ENCODE results near the gene HACE1.

HACE1 gene

DNA sequence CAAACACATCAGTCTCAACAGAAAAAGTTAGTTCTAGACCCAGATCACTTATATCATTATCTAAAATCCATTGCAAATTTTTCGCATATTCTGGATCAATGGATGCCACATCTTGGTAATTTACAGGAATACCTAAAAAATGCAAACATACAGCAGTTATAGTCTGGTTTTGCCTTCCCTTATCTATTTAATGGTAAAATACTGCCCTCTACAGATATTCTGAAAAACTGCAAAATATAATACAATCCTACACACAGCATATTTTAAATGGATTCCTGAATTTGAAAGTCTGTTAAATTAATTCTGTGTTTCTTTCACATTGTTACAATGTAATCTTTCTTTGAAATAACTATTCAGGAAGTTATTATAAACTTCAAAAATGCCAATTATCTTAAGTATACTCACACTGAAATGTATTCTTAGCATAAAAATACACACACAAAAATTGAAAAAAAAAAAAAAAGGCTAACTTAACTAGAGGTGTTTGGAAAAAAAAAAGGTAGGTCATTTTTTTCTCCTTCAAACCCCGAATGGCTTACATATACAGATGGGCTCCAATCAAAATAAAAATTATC is 88.4 kb downstream of the HACE1 start:
- TF ChIP-seq, protein P1, sequence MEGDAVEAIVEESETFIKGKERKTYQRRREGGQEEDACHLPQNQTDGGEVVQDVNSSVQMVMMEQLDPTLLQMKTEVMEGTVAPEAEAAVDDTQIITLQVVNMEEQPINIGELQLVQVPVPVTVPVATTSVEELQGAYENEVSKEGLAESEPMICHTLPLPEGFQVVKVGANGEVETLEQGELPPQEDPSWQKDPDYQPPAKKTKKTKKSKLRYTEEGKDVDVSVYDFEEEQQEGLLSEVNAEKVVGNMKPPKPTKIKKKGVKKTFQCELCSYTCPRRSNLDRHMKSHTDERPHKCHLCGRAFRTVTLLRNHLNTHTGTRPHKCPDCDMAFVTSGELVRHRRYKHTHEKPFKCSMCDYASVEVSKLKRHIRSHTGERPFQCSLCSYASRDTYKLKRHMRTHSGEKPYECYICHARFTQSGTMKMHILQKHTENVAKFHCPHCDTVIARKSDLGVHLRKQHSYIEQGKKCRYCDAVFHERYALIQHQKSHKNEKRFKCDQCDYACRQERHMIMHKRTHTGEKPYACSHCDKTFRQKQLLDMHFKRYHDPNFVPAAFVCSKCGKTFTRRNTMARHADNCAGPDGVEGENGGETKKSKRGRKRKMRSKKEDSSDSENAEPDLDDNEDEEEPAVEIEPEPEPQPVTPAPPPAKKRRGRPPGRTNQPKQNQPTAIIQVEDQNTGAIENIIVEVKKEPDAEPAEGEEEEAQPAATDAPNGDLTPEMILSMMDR (IDR thresholded peaks at IDR 0.05): peak; percentile 66

DNA sequence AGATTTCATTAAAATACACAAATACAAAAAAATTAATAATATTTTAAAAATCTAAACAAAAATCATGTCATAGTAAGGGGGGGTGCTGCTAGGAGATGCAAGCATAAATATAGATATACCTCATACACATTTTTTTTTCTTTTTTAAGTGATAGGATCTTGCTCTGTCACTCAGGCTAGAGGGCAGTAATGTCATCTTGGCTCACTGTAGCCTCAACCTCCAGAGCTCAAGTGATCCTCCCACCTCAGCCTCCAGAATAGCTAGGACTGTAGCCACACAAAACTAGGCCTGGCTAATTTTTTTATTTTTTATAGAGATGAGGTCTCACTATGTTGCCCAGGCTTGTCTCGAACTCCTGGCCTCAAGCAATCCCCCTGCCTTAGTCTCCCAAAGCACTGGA is 90.8 kb downstream of the HACE1 start:
- TF ChIP-seq, protein P1 (IDR thresholded peaks at IDR 0.05): no peak

DNA sequence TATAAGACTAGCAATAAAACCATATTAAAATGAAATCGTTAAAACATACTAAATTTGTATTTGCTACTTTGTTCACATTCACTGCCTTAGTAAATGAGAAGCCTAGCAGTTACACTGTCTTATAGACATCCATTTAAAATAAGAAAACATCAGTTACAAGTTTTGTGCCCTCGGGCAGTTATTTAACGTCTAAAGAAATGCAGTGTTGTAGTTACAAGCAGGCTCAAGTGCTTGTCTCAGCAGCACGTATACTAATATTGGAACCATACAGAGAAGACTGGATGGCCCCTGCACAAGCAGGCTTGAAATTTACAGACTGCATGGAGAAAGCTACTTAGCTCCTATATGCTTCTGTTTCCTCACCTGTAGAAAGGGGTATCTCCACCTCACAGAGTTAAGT is 93.1 kb downstream of the HACE1 start:
- TF ChIP-seq, protein P1 (IDR thresholded peaks at IDR 0.05): no peak

DNA sequence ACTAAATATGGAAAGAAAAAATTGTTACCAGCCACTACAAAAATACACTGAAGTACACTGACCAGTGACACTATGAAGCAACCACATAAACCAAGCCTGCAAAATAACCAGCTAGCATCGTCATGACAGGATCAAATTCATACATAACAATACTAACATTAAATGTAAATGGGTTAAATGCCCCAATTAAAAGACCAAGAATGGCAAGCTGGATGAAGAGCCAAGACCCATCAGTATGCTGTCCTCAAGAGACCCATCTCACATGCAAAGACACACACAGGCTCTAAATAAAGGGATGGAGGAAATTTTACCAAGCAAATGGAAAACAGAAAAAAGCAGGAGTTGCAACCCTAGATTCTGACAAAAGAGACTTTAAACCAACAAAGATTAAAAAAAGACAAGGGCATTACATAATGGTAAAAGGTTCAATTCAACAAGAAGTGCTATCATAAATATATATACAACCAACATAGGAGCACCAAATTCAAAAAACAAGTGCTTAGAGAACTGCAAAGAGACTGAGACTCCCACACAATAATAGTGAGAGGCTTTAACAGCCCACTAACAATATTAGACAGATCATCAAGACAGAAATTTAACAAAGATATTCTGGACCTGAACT is 104.8 kb downstream of the HACE1 start:
- TF ChIP-seq, protein P1 (IDR thresholded peaks at IDR 0.05): no peak

DNA sequence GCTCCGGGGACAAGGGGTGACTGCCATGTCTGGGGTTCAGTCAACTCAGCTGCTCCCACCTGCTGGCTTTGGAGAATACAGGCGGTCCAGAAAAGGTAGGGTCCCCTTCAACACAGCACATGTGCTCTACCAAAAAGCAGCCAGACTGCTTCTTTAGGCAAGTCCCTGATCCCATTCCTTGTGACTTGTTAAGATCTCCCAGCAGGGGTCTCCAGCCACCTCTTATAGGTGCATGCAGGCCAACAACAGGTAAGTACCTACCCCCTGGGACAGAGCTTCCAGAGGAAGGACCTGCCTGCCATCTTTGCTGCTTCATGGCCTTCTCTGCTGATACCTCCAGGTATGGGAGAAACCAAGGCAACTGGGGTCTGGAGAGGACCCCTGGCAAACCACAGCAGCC is 106.5 kb downstream of the HACE1 start:
- TF ChIP-seq, protein P1 (IDR thresholded peaks at IDR 0.05): no peak

DNA sequence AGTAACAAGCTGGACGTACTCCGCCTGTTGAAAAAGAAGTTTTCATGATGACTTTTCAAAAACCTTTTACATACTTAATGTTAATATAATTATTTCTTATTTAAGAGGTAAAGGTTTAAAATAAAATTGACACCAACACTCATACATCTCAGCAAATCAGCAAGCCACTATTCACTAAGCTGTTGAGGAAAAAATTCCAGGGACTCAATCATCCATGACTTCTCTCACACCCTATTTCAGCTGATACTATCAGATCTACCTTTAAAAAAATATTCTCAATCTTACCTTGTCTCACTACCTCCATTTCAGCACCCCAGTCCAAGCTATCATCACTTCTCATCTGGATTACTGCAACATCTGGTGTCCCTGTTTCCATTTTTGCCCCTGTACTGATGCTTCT is 109.3 kb downstream of the HACE1 start:
- TF ChIP-seq, protein P1 (IDR thresholded peaks at IDR 0.05): no peak

DNA sequence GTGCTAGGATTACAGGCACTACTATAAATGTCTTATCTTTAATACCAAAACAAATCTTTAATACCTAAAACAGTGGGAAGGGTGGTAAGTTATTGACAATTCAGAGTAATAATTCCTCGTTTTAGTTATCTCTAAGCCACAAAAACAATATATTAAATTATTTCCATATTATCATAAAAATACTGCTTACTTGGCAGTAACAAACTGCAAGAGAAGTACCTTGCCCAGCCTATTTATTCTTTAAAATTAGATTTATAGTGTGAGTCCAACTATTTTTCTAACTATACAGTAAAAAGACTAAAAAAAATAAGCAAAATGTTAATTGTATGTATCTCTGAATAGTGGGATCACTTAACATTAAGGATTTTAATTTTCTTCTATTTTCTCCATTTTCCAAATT is 123.2 kb downstream of the HACE1 start:
- TF ChIP-seq, protein P1 (IDR thresholded peaks at IDR 0.05): no peak

DNA sequence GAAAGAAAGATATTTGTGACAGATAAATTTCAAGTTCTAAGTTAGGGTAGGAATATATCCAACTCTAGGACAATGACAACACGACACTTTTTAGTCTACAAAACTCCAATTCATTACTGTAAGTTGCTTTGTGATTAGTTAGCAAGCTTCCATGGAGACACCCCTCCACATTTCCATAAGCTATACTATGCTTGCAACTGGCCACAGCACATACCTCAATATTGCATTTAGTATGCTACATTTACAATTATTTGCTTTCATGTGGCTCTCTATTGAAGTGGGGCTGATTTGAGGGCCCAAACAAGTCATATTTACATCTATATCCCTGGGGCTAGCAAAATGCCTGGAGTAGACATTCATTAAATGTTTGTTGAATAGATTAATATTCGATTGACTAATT is 129.3 kb downstream of the HACE1 start:
- TF ChIP-seq, protein P1 (IDR thresholded peaks at IDR 0.05): no peak
